Measurements from ENCODE around the gene AGPAT1.
A peak's percentile ranks its signal among the peaks of the same experiment; 100 is the strongest.

AGPAT1 gene

DNA sequence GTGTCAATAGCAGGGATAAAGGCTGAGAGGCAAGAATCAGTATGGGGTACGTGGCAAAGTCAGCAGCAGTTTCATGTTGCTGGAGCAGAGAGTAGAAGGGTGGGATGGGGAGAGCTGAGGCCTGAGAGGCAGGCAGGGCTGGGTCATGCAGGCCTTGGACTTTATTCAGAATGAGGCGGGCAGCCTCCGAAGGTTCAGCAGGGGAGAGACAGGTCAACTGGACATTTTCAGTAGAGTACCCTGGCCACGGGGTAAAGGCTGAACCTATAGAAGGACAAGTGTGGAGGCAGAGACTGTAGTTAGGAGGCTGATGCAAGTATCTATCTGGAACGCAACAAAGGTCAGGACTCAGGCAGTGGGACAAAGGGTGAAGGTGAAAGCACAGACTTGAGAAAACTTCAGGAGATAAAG is 34.3 kb upstream of the AGPAT1 start:
- no peak for TF ChIP-seq ZNF274 (IDR thresholded peaks at IDR 0.05; ENCODE audit: low read depth, low read length)
- H3K4me3 ChIP-seq (ENCODE audit: low read length): no peak overlapping the region

DNA sequence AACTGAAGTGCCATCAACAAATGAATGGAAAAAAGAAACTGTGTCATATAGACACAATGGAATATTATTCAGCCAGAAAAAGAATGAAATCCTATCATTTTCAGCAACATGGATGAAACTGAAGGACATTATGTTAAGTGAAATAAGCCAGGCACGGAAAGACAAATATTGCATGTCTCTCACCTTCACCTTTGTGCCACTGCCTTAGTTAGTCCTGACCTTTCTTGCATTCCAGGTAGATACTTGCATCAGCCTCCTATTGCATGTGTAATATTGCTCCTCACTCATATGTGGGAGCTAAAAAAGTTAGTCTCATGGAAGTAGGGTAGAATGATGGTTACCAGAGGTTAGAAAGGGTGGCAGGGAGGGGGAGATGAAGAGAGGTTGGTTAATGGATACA is 33.1 kb upstream of the AGPAT1 start:
- no peak for TF ChIP-seq ZNF274 (IDR thresholded peaks at IDR 0.05; ENCODE audit: low read depth, low read length)

DNA sequence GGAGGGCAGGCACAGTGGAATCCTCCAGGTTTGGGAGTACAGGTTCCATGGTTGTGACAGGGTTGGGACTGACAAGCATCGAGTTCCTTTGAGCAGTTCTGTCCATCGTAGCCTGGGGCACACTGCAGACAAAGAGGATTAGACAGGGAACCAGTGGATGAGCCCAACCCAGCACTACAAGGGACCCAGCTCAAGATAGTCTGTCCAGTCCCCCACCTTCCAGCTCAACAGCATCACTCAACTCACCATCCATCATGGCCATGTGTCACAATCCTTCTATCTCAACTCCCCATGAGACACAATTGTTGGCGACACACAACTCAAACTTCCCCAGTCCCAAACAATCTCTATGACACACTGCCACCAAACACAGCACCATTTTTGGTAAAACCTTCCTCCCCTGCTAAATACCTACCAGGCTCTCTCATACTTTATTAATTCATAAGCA is 28.4 kb upstream of the AGPAT1 start:
- H3K4me3 ChIP-seq (ENCODE audit: low read length): no peak overlapping the region
- no peak for TF ChIP-seq ZNF274 (IDR thresholded peaks at IDR 0.05; ENCODE audit: low read depth, low read length)

More for the DNA sequence above, 33.1 kb upstream of the AGPAT1 start:
- H3K4me3 ChIP-seq (ENCODE audit: low read length): no peak overlapping the region

DNA sequence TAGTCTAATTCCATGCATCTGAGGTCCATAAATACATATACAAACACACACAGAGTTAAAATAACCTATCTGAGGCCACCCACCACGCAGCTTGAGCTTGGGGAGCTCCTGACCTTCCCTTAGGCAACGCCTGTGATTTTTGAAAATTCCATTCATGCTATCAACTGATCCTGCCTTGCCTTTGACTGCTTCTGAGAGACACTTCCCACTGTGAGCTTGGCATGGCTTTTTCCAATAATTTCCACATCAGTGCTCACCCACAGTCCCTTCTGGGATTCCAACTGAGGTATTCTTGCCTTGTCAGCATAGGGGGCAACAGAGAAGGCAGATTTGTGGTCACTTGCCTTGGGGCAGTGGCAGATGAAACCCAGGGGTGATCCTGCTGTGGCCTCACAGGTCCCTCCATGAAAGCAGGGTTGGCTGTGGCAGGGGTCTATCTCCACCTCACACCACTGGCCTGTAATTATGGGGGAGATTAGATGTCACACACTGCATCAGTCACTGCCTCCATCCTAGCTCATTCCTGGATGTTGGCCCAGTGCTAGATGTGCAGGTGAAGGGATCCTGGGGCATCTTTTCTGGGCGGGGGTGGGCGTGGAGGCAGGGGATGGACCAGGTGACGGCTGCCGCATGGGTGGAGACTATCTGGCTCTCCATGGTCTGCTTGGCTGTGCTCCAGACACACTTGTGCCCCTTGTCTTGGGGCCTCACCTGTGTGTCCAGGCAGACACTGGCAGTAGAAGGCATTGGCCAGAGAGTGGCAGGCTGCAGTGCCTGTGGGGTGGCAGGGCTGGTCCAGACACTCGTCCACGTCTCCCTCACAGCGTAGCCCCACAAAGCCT is 27.8 kb upstream of the AGPAT1 start:
- TF ChIP-seq ZNF274 (IDR thresholded peaks at IDR 0.05; ENCODE audit: low read depth, low read length): no peak

DNA sequence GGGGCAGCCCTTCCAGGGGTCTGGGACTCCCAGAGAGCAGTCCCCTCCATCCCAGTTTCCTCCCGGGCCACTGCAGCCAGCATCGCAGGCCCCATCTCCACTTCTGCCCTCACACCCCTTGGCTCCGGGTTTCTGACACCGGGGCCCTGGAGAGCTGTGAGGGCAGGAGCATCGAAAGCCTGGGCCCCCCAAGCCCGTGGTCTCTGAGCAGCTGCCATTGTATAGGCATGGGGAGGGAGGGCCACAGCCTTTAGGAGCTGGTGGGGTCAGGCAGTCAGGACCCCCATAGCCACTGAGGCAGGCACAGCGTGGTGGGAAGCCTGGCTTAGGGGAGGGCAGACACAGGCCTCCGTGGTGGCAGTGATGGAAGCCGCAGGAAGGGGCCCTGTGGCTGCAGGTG is 26.3 kb upstream of the AGPAT1 start:
- no peak for TF ChIP-seq ZNF274 (IDR thresholded peaks at IDR 0.05; ENCODE audit: low read depth, low read length)
- H3K4me3 ChIP-seq (ENCODE audit: low read length): no peak overlapping the region

More for the DNA sequence above, 27.8 kb upstream of the AGPAT1 start:
- no peak overlapping the region for H3K4me3 ChIP-seq (ENCODE audit: low read length)

DNA sequence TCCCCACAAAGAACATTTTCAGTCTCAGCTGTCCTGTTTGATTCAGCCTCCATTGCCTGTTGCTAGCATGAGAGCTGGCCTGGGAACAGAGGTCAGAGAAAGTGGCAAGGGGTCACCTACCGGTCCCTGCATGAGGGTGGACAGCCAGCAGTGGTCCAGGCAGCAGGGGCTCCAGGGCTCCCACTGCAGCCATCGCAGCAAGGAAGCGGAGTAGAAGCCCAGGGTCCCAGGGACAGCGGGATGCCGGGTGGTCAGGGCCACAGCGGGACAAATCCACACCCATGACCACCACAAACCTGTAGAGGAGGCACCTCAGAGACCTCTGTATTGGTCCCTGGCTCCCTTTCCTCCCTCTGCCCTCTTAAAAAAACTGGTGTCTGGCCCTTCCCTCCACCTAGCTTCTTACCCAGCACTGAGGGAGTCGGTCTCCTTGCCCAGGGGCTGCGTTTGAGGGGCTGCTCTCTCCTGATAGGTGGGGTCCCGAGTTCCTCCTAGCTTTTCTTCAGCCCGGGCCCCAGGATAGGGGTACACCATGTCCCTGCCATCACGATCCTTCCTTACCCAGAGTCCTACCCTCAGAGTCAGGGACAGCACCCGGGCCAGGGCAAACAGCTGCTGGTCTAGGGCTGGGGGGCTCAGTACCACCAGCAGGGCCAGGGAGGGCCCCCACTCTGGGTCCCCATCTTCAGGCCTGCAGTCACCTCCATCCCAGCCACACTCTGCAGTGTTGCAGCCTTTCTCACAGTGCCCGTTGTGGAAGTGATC is 25.0 kb upstream of the AGPAT1 start:
- TF ChIP-seq ZNF274 (IDR thresholded peaks at IDR 0.05; ENCODE audit: low read depth, low read length): no peak
- no peak overlapping the region for H3K4me3 ChIP-seq (ENCODE audit: low read length)

DNA sequence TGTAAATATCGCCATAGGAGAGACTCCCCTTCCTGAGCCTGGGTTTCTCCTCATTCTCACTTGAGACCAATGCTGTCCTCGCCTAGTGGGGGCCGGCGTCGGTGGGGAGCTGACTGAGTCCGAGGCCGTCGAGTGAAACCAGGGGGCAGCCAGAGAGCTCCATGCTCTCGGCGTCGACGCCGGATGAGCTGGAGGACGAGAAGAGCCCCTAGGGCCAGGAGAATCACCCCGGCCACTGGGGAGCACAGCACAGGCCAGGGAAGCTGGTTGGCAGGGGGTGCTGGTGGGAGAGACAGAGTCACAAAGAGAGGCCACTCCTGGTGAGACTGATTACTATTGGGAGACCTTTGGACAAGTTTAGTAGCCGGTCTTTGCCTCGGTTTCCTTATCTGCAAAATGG is 23.0 kb upstream of the AGPAT1 start:
- no peak for TF ChIP-seq ZNF274 (IDR thresholded peaks at IDR 0.05; ENCODE audit: low read depth, low read length)
- no peak overlapping the region for H3K4me3 ChIP-seq (ENCODE audit: low read length)

DNA sequence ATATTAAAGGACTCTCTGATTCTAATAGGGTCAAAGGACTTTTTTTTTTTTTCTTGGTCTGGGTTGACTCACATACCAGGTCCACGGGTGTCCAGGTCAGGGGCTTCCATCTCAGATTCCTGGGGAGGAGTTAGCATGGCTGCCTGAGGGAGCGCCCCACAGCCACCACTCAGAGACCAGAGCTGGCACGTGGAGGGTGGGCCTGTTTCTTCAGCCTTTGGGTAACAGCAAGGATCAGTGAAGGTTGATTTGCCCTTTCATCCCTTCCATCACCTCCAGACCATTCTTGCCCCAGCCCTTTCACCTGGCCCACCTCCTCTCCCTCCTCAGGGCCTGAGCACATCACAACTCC is 22.4 kb upstream of the AGPAT1 start:
- no peak for TF ChIP-seq ZNF274 (IDR thresholded peaks at IDR 0.05; ENCODE audit: low read depth, low read length)
- H3K4me3 ChIP-seq (ENCODE audit: low read length): no peak overlapping the region

DNA sequence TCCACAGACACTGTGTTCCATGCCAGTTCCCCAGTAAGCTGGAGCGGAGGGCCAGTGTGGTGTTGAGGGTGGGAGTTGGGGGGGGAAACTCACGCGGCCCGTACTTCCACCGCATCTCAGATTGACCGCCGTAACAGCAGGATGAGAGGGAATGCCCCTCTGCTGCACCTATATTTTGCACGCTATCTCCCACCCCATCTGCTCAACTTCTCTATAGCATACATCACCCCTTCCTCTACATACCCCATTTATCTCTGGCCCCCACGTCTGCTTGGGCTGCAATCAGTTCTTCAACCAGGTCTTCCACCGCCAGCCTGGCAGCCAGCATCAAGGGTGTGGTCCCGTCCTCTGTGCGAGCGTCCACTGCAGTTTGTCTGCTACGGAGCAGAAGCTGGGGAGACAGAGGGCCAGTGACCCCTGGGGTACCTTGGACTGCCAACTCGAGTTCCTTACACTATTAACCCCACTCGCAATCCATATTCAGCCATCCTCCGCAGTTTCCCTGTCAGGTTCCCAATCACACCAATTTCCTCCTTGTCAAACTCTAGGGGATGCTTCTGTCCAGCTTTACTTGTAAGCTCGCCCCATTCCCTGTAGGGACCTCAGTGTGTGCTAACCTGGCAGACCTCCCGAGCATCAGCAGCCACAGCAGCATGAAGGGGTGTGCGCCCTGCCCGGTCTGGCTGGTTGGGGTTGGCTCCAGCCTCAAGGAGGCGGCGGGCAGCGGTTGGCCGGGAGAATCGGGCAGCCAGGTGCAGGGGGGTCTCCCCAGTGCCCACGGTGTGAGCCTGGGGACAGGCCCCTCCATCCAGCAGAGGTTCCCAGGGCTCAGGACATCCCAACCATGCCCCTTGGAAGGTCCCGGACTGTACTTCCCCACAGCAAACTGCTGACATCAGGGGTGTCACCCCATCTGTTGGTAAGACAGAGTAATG is 21.1 kb upstream of the AGPAT1 start:
- no peak for TF ChIP-seq ZNF274 (IDR thresholded peaks at IDR 0.05; ENCODE audit: low read depth, low read length)
- H3K4me3 ChIP-seq (ENCODE audit: low read length): peak overlapping the region; percentile 78; the same call in 1 of the 2 replicates

DNA sequence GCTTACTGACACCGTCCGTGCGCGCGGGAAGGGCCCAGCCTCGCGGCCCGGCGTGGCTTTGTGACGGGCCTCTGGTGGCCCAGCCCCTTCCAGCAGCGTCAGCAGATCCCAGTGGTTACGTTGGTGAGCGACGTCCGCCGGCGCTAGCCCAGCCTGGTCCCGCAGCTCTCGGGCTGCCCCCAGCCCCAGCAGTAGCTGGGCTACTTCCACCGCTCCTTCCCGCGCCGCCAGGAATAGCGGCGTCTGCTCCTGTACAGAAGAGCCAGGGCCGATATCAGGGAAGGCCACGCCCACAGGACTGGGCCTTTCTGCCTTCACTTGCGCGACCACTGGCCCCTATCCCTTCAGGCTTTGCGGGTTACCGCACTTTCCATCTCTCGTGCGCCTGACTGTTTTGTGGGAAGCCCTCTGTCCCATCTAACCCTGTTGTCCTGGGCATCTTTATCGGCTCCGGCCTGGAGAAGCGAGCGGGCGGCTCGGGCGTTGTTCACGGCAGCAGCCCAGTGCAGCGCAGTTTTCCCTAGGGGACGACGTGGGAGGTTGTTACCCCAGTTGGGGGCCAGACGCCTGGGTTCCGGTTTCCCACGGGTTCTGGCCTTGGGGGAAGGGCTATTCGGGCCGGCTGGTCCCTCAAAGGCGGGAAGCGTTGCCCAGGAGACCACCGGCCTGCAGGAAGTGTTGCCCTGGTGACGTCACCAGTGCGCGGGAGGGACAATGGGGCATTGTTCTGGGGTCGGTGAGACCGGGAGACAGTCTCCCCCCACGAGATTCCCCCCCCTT is 20.2 kb upstream of the AGPAT1 start:
- no peak for TF ChIP-seq ZNF274 (IDR thresholded peaks at IDR 0.05; ENCODE audit: low read depth, low read length)
- H3K4me3 ChIP-seq (ENCODE audit: low read length): peak overlapping the region; percentile 78

DNA sequence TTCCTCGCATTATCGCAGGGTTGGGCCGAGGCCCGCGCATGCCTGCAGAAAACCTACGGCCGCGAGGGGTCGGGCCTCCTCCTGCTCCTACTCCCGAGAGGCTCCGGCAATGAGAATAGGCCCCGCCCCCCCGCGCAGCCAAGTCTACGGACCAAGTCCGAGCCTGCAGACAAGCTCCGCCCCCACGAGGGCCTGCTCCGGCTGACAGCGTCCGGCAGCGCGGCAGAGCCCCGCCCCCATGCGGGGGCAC is 19.7 kb upstream of the AGPAT1 start:
- no peak for TF ChIP-seq ZNF274 (IDR thresholded peaks at IDR 0.05; ENCODE audit: low read depth, low read length)
- no peak overlapping the region; the same call in 1 of the 2 replicates for H3K4me3 ChIP-seq (ENCODE audit: low read length)

DNA sequence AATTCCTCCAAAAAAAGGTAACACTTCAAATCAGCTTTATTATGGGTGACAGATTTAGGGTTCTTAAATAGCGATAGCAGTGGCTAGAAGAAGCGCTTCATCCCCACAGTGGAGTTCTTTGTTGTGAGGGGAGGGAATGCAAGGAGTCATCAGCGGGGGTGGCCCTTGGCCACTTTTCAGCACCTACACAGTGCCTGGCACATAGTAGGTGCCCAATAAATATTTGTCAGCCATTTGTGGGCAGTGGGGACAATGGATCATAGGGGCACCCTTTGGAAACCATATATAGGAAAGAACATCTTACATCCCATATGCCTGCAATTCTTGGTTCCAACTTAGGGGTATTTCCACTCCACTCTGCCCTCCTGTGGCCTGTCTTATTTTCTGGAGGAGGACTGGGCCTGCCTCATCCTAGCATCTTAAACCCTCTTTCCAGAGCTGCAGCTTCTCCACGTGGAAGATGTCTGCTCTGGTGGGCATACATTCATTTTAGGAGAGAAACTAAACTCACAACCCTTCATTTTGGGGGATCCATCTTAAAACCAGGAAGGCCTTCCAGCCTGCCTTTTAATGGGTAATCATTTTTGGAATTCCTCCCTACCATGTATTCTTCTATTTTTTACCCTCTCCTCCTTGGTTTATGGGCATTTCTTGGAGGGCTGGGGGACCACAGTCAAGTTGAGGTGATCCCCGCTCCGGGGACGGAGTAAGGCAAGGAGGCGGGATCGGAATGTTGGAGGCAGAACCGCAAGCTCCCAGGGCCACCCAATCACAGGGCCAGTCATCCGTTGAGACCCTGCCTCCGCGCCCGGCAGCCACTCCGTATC is 19.2 kb upstream of the AGPAT1 start:
- peak overlapping the region; percentile 64 for H3K4me3 ChIP-seq (ENCODE audit: low read length)
- no peak for TF ChIP-seq ZNF274 (IDR thresholded peaks at IDR 0.05; ENCODE audit: low read depth, low read length)

DNA sequence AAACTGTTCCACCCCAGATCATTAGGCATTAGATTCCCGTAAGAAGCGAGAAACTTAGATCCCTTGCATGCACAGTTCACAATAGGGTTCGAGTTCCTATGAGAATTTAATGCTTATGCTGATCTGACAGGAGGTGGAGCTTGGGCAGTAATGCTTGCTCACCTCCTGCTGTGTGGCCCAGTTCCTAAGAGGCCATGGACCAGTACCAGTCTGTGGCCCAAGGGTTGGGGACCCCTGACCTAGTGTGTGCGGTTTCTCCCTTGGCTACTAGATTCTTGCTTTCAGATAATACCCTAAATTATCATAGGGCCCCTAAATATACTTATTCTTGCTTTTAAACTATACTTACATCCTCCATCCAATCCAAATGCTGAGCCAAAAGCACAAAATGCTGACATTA is 18.5 kb upstream of the AGPAT1 start:
- no peak for TF ChIP-seq ZNF274 (IDR thresholded peaks at IDR 0.05; ENCODE audit: low read depth, low read length)
- H3K4me3 ChIP-seq (ENCODE audit: low read length): no peak overlapping the region

DNA sequence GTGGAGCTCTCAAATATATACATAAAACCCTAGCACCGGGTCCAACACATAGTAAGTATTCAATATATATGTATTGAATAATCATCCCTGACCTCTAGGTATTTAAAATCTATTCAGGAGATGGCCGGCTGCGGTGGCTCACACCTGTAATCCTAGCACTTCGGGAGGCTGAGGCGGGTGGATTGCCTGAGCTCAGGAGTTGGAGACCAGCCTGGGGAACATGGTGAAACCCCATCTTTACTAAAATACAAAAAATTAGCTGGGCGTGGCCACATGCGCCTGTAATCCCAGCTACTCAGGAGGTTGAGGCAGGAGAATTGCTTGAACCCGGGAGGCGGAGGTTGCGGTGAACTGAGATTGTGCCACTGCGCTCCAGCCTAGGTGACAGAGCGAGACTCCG is 17.2 kb upstream of the AGPAT1 start:
- H3K4me3 ChIP-seq (ENCODE audit: low read length): peak overlapping the region; percentile 63; the same call in 1 of the 2 replicates
